A549 (cell line): Measurements from ENCODE around the gene YIF1B. TPM values are rescaled to one million over a fixed set of nuclear protein-coding genes. Genes with fewer than 3 reads are reported as not detected.

Source experiments
- ATAC-seq, 2 experiments: fragments of 200-7000 bp in 1 of 2; fragments of >200 bp in 1 of 2; cut with Nextera tagmentation in 1 of 2; cut with Tn5 transposase in 1 of 2; 3 replicates each; pipeline versions ENCODE4 v1.8.0 to v1.9.1; 2018 to 2020; ENCODE audit warnings: mild to moderate bottlenecking in 1 of 2, moderate library complexity in 1 of 2
- CTCF ChIA-PET: fragments of 300-600 bp; sonication (Branson Sonifier 250); formaldehyde crosslinking; extraction: SDS; loops from one replicate; lab custom pipeline; 2021; ENCODE audit warnings: antibody characterized with exemption, inconsistent platforms; lab: Yijun Ruan, JAX
- POLR2A ChIA-PET: fragments of 350-600 bp; formaldehyde crosslinking; extraction: SDS; loops from one replicate; lab custom pipeline; 2021; ENCODE audit warnings: antibody characterized with exemption, inconsistent platforms; lab: Yijun Ruan, JAX
- DNase-seq, 2 experiments: peaks; one replicate each; pipeline versions ENCODE4 v3.0.0 to v3.0.0-alpha.2; 2011 to 2016; ENCODE audit warnings: low read depth in 1 of 2, low spot score in 1 of 2
- FAIRE-seq: peaks from 2 replicates; lab custom pipeline; 2011; peaks lifted over from hg19 to GRCh38; lab: Jason Lieb, UNC
- H3K27ac ChIP-seq, 2 experiments: fragments of >200 bp; sonication (Bioruptor Twin); formaldehyde crosslinking; 3 replicates each; pipeline ENCODE4 v1.5.1; 2016 to 2017
- H3K4me1 ChIP-seq: fragments of >200 bp; sonication (Bioruptor Twin); formaldehyde crosslinking; 3 replicates; pipeline ENCODE4 v1.6.1; 2016
- H3K4me2 ChIP-seq: fragments of >200 bp; sonication (Bioruptor Twin); formaldehyde crosslinking; 3 replicates; pipeline ENCODE4 v1.6.1; 2016
- H3K4me3 ChIP-seq: fragments of >200 bp; sonication (Bioruptor Twin); formaldehyde crosslinking; 3 replicates; pipeline ENCODE4 v1.5.1; 2016
- H3K9me3 ChIP-seq: fragments of >200 bp; sonication (Bioruptor Twin); formaldehyde crosslinking; 3 replicates; pipeline ENCODE4 v1.6.1; 2016
- CBX8 ChIP-seq: fragments of 200-600 bp; sonication (generic); IDR thresholded peaks from 2 replicates; pipeline ENCODE4 v1.6.1; 2016
- CEBPB ChIP-seq, 2 experiments: fragments of >200 bp in 1 of 2; sonication (Bioruptor Twin) in 1 of 2; formaldehyde crosslinking in 1 of 2; IDR thresholded peaks; 2 replicates each; pipeline ENCODE4 v1.6.1; 2012 to 2016
- CHD2 ChIP-seq: fragments of 150-350 bp; IDR thresholded peaks from 2 replicates; pipeline ENCODE4 v1.6.1; 2014; ENCODE audit warnings: low read length; ENCODE audit not compliant: partially characterized antibody
- CHD4 ChIP-seq: fragments of 200-600 bp; sonication (generic); IDR thresholded peaks from 2 replicates; pipeline ENCODE4 v1.6.1; 2016; ENCODE audit warnings: antibody characterized with exemption, mild to moderate bottlenecking, borderline replicate concordance
- EHMT2 ChIP-seq: fragments of 200-600 bp; sonication (generic); IDR thresholded peaks from 2 replicates; pipeline ENCODE4 v1.6.1; 2016; ENCODE audit warnings: antibody characterized with exemption, low read depth, mild to moderate bottlenecking, moderate library complexity
- HMGXB4 ChIP-seq: fragments of 250-450 bp; sonication (Bioruptor Pico); IDR thresholded peaks from 2 replicates; pipeline ENCODE4 v1.5.0; 2021; ENCODE audit warnings: mild to moderate bottlenecking, moderate library complexity, borderline replicate concordance
- HOXB5 ChIP-seq: fragments of 250-450 bp; sonication (Bioruptor Pico); IDR thresholded peaks from 2 replicates; pipeline ENCODE4 v1.5.0; 2020; ENCODE audit warnings: mild to moderate bottlenecking, moderate library complexity
- JUN ChIP-seq, 2 experiments: fragments of >200 bp; sonication (Bioruptor Twin); formaldehyde crosslinking; IDR thresholded peaks; 2 replicates in 1 of 2; 3 replicates in 1 of 2; pipeline ENCODE4 v1.6.1; 2016 to 2017
- JUNB ChIP-seq: fragments of >200 bp; sonication (Bioruptor Twin); formaldehyde crosslinking; IDR thresholded peaks from 2 replicates; pipeline ENCODE4 v1.6.1; 2016
- MYC ChIP-seq: IDR thresholded peaks from 2 replicates; pipeline ENCODE4 v1.6.1; 2012; ENCODE audit warnings: mild to moderate bottlenecking, inconsistent platforms, low read length, improper control_type of control experiment, borderline replicate concordance
- NPAS2 ChIP-seq: fragments of 250-450 bp; sonication (Bioruptor Pico); IDR thresholded peaks from 2 replicates; pipeline ENCODE4 v1.8.0; 2022; ENCODE audit warnings: mild to moderate bottlenecking, moderate library complexity, borderline replicate concordance
- PHF8 ChIP-seq: fragments of 200-600 bp; sonication (generic); IDR thresholded peaks from 2 replicates; pipeline ENCODE4 v1.6.1; 2016; ENCODE audit warnings: low read depth, mild to moderate bottlenecking, antibody characterized with exemption, moderate library complexity, borderline replicate concordance
- POLR2A ChIP-seq: IDR thresholded peaks from 2 replicates; pipeline ENCODE4 v1.6.1; 2012; ENCODE audit warnings: mild to moderate bottlenecking, low read length
- RCOR1 ChIP-seq: fragments of 150-350 bp; IDR thresholded peaks from 2 replicates; pipeline ENCODE4 v1.6.1; 2014; ENCODE audit warnings: antibody characterized with exemption, low read length, low read depth
- TFCP2L1 ChIP-seq: fragments of 250-450 bp; sonication (Bioruptor Pico); IDR thresholded peaks from 2 replicates; pipeline ENCODE4 v1.5.0; 2021; ENCODE audit warnings: mild to moderate bottlenecking
- USF2 ChIP-seq: fragments of 450-650 bp; IDR thresholded peaks from 2 replicates; pipeline ENCODE4 v1.6.1; 2014; ENCODE audit warnings: antibody characterized with exemption
- ZC3H11A ChIP-seq: fragments of 450-650 bp; IDR thresholded peaks from 2 replicates; pipeline ENCODE4 v1.6.1; 2014; ENCODE audit warnings: antibody characterized with exemption, mild to moderate bottlenecking
- ZSCAN20 ChIP-seq: fragments of 250-450 bp; sonication (Bioruptor Pico); IDR thresholded peaks from 2 replicates; pipeline ENCODE4 v1.8.0; 2022; ENCODE audit warnings: mild to moderate bottlenecking, moderate library complexity
- WGBS: methylation state at CpG from one replicate; pipeline ENCODE4 v1.1.6; 2017; ENCODE audit errors: missing lambda C conversion rate; 5-methylcytosine and 5-hydroxymethylcytosine counted together
- polyA plus RNA-seq, 4 experiments: library from polyadenylated mRNA; depleted of rRNA in 3 of 4; stranded (reverse); fragments of >200 nt; fragmentation: RNase III in 1 of 4; extraction: RNeasy Plus Mini Kit Qiagen cat#74134 plus additional on column Dnase treatment in 1 of 4; gene quantifications; 2 replicates in 3 of 4; 3 replicates in 1 of 4; pipeline ENCODE4 v1.2.3, GENCODE V29; 2011 to 2017
- TF ChIP-seq, protein P1 (sequence below): fragments of >200 bp; sonication (Bioruptor Twin); formaldehyde crosslinking; IDR thresholded peaks from 3 replicates; pipeline ENCODE4 v1.6.1; 2016
- TF ChIP-seq, protein P2 (sequence below): IDR thresholded peaks from 2 replicates; pipeline ENCODE4 v1.6.1; 2012; ENCODE audit warnings: low read depth, borderline replicate concordance
- TF ChIP-seq, protein P3 (sequence below): IDR thresholded peaks from 2 replicates; pipeline ENCODE4 v1.6.1; 2012
- TF ChIP-seq, protein P4 (sequence below): fragments of 200-600 bp; sonication (generic); IDR thresholded peaks from 2 replicates; pipeline ENCODE4 v1.6.1; 2016; ENCODE audit warnings: antibody characterized with exemption, mild to moderate bottlenecking, moderate library complexity

YIF1B gene
- polyA plus RNA-seq, 2 of the 4 experiments (the other 2 are of a cell fraction), result 75.5 to 100 TPM

GRCh38 chr19:38331728-38332127 is 16.0 kb upstream of the YIF1B start:
- 64% methylated on average over 1 of the region's 1 CpG for WGBS
- Histone ChIP-seq H3K4me3 (no peak overlapping the region), H3K9me3 (no peaks in the 10 kb centered on the region), H3K4me2 (no peak overlapping the region), H3K4me1 (0 out of 3 replicates have a peak, but pooled peaks cover 4% of the 10 kb centered on the region), H3K27ac (no peak overlapping the region)
- DNase-seq (no peak), FAIRE-seq (peak; percentile 96), ATAC-seq (no peak)
- ChIA-PET CTCF (interaction anchor here (1.0 to 20.5 kb wide), 9 partner anchors 12 to 429 kb away, joined by 3 to 1052 read pairs (median 8); partner anchors contain the start of genes C19orf33, KCNK6, PPP1R14A and PSMD8), POLR2A (interaction anchor here (1.2 kb wide), 1 partner anchor 27 kb away, joined by 5 read pairs; no protein-coding TSS in a partner anchor)
- TF ChIP-seq, protein P1, sequence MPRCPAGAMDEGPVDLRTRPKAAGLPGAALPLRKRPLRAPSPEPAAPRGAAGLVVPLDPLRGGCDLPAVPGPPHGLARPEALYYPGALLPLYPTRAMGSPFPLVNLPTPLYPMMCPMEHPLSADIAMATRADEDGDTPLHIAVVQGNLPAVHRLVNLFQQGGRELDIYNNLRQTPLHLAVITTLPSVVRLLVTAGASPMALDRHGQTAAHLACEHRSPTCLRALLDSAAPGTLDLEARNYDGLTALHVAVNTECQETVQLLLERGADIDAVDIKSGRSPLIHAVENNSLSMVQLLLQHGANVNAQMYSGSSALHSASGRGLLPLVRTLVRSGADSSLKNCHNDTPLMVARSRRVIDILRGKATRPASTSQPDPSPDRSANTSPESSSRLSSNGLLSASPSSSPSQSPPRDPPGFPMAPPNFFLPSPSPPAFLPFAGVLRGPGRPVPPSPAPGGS, result no peak
- no peak for TF ChIP-seq ZSCAN20
- no peak for TF ChIP-seq CHD4
- no peak for TF ChIP-seq ZC3H11A
- no peak for TF ChIP-seq CBX8
- no peak for TF ChIP-seq HOXB5 (CRISPR knock-in tag)
- no peak for TF ChIP-seq POLR2A
- no peak for TF ChIP-seq CHD2
- TF ChIP-seq PHF8, result no peak
- TF ChIP-seq CEBPB (IDR thresholded peaks at IDR 0.05), result no peak
- TF ChIP-seq, protein P2, sequence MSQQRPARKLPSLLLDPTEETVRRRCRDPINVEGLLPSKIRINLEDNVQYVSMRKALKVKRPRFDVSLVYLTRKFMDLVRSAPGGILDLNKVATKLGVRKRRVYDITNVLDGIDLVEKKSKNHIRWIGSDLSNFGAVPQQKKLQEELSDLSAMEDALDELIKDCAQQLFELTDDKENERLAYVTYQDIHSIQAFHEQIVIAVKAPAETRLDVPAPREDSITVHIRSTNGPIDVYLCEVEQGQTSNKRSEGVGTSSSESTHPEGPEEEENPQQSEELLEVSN, result no peak
- TF ChIP-seq JUN (IDR thresholded peaks at IDR 0.05), result no peak

DNA sequence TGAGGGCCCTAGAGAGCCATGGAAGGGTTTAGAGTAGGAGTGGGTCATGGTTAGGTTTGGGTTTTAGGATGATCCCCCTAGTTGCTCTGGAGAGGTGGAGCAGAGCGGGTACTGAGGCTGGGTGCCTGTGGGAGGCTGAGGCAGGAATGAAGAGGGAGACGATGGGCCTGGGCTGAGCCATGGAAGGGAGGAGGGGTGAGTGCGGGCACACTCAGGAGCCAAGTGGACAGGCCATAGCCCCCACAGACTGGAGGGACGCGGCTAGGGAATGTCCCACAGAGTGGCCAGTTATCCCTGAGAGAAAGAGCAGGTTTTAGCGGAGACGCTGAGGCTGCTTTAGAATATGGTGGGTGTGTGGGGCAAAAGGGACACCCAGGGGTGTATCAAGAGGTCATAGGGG is 13.9 kb upstream of the YIF1B start:
- POLR2A ChIA-PET, result interaction anchor here (0.6 kb wide), 1 partner anchor 39 kb away, joined by 3 read pairs; no protein-coding TSS in a partner anchor
- FAIRE-seq (no peak), DNase-seq (no peak), ATAC-seq (no peak)
- H3K4me3 ChIP-seq, result no peak overlapping the region
- 92% methylated on average over 7 of the region's 7 CpGs for WGBS
- H3K4me1 ChIP-seq, result no peaks in the 10 kb centered on the region
- CTCF ChIA-PET, result interaction anchor here (0.7 to 20.5 kb wide), 6 partner anchors 26 to 427 kb away, joined by 3 to 1052 read pairs (median 6); partner anchors contain the start of gene PPP1R14A
- H3K27ac ChIP-seq, result no peak overlapping the region
- H3K4me2 ChIP-seq, result no peak overlapping the region
- no peaks in the 10 kb centered on the region for H3K9me3 ChIP-seq
- TF ChIP-seq PHF8 (no peak), TFCP2L1 (no peak), USF2 (no peak), MYC (no peak), NPAS2 (no peak), JUNB (no peak)
- TF ChIP-seq, protein P2, result no peak
- TF ChIP-seq, protein P3, sequence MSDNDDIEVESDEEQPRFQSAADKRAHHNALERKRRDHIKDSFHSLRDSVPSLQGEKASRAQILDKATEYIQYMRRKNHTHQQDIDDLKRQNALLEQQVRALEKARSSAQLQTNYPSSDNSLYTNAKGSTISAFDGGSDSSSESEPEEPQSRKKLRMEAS, result no peak

DNA sequence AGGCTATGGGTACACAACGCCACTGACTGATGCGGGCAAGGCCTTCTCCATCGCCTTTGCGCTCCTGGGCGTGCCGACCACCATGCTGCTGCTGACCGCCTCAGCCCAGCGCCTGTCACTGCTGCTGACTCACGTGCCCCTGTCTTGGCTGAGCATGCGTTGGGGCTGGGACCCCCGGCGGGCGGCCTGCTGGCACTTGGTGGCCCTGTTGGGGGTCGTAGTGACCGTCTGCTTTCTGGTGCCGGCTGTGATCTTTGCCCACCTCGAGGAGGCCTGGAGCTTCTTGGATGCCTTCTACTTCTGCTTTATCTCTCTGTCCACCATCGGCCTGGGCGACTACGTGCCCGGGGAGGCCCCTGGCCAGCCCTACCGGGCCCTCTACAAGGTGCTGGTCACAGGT is 10.8 kb upstream of the YIF1B start:
- no peaks in the 10 kb centered on the region for H3K4me1 ChIP-seq
- FAIRE-seq, result no peak
- no peaks in the 10 kb centered on the region for H3K9me3 ChIP-seq
- ChIA-PET CTCF (interaction anchor here (0.9 to 20.5 kb wide), 5 partner anchors 8 to 99 kb away, joined by 3 to 1052 read pairs (median 6); partner anchors contain the start of genes CATSPERG and PPP1R14A), POLR2A (no interaction called here)
- WGBS, result 86% methylated on average over 22 of the region's 22 CpGs
- TF ChIP-seq CBX8 (no peak), HMGXB4 (CRISPR knock-in tag) (no peak), HOXB5 (CRISPR knock-in tag) (no peak), CEBPB (IDR thresholded peaks at IDR 0.05) (no peak), EHMT2 (no peak), RCOR1 (no peak)
- TF ChIP-seq, protein P4, sequence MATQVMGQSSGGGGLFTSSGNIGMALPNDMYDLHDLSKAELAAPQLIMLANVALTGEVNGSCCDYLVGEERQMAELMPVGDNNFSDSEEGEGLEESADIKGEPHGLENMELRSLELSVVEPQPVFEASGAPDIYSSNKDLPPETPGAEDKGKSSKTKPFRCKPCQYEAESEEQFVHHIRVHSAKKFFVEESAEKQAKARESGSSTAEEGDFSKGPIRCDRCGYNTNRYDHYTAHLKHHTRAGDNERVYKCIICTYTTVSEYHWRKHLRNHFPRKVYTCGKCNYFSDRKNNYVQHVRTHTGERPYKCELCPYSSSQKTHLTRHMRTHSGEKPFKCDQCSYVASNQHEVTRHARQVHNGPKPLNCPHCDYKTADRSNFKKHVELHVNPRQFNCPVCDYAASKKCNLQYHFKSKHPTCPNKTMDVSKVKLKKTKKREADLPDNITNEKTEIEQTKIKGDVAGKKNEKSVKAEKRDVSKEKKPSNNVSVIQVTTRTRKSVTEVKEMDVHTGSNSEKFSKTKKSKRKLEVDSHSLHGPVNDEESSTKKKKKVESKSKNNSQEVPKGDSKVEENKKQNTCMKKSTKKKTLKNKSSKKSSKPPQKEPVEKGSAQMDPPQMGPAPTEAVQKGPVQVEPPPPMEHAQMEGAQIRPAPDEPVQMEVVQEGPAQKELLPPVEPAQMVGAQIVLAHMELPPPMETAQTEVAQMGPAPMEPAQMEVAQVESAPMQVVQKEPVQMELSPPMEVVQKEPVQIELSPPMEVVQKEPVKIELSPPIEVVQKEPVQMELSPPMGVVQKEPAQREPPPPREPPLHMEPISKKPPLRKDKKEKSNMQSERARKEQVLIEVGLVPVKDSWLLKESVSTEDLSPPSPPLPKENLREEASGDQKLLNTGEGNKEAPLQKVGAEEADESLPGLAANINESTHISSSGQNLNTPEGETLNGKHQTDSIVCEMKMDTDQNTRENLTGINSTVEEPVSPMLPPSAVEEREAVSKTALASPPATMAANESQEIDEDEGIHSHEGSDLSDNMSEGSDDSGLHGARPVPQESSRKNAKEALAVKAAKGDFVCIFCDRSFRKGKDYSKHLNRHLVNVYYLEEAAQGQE, result no peak
- TF ChIP-seq, all 56 proteins: peak for 0
- DNase-seq (no peak), ATAC-seq (no peak)
- Histone ChIP-seq H3K4me3 (no peak overlapping the region), H3K4me2 (no peak overlapping the region), H3K27ac (no peak overlapping the region)
